Measurements from ENCODE around the gene CENPT. TPM values are rescaled to one million over a fixed set of nuclear protein-coding genes. Genes with fewer than 3 reads are reported as not detected.
"Not testable (repeated sequence)": the region's sequence is repeated elsewhere in the genome, so short reads cannot be mapped to it uniquely, and the experiment has no call there.

Gene CENPT
- polyA plus RNA-seq, 1 experiment, result 42.4 TPM

DNA sequence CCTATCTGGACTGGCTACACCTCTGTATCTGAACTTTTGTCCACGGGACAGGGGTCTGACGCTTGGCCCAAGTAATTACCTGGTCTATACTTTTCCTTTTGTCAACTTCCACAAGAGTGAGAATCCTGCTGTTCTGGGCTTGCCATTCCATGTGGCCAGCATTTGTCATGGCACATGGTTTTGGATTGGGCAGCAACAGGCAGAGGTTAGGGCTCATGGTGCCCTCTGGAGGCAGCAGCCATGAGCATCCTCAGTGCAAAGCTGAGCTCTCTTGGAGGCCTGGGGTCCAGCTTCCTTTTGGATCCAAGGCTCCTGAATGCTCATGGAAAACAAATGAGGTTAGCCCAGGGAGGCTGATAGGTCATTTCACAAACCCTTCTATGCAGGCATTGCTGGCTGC lies 17.8 kb upstream of the CENPT start:
- POLR2A ChIA-PET, result no interaction called here
- no peaks in the 10 kb centered on the region for H3K27me3 ChIP-seq (ENCODE audit: control insufficient read depth, insufficient read depth, low read length)
- peak; percentile 46 for TF ChIP-seq CTCF (IDR thresholded peaks at IDR 0.05; ENCODE audit: insufficient read depth, low read depth, low read length)
- no peak overlapping the region for H3K4me3 ChIP-seq (ENCODE audit: low read depth, low read length)
- peaks cover 16% of the 10 kb centered on the region for H3K36me3 ChIP-seq (ENCODE audit: control insufficient read depth, insufficient read depth, low read length)
- DNase-seq (ENCODE audit: low read depth), result no peak
- CTCF ChIA-PET, result interaction anchor here (0.6 to 2.1 kb wide), 3 partner anchors 19 to 49 kb away, joined by 3 to 17 read pairs (median 3); no protein-coding TSS in a partner anchor

DNA sequence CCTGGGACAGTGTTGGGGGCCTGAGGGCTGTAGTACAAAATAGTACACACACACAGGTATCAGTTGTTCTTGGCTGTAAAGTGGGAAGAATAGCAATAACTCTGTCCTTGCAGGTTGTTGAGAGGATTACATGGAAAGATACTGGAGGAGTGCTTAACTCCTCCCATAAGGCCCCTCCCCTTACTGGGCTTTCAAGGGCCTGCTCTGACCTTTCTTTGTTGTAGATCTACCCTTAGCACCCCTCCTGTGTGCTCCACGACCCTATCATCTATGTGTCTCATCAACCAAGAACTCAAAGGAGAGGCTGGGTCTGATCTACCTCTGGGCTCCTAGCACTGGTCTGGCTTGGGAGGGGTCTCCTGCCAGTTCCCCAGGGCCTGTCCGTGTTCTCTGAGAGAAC lies 17.1 kb upstream of the CENPT start:
- ChIA-PET CTCF (interaction anchor here (1.0 to 2.1 kb wide), 3 partner anchors 19 to 344 kb away, joined by 3 to 17 read pairs (median 5); no protein-coding TSS in a partner anchor), POLR2A (no interaction called here)
- Histone ChIP-seq H3K27me3 (ENCODE audit: control insufficient read depth, insufficient read depth, low read length) (no peaks in the 10 kb centered on the region), H3K36me3 (ENCODE audit: control insufficient read depth, insufficient read depth, low read length) (peaks cover 12% of the 10 kb centered on the region), H3K4me3 (ENCODE audit: low read depth, low read length) (no peak overlapping the region)
- no peak for TF ChIP-seq CTCF (IDR thresholded peaks at IDR 0.05; ENCODE audit: insufficient read depth, low read depth, low read length)
- no peak for DNase-seq (ENCODE audit: low read depth)

- H3K27me3 ChIP-seq (ENCODE audit: control insufficient read depth, insufficient read depth, low read length); POLR2A ChIA-PET; H3K4me3 ChIP-seq (ENCODE audit: low read depth, low read length); DNase-seq (ENCODE audit: low read depth): not testable (repeated sequence)
- CTCF ChIA-PET, result interaction anchor here (1.1 to 3.0 kb wide), 5 partner anchors 48 to 343 kb away, joined by 3 to 23 read pairs (median 5); no protein-coding TSS in a partner anchor
- peaks cover 12% of the 10 kb centered on the region for H3K36me3 ChIP-seq (ENCODE audit: control insufficient read depth, insufficient read depth, low read length)
Measured at GRCh38 chr16:67864044-67864443, 16.6 kb upstream of the CENPT start.

- H3K36me3 ChIP-seq (ENCODE audit: control insufficient read depth, insufficient read depth, low read length), result peaks cover 7% of the 10 kb centered on the region
- ChIA-PET CTCF (interaction anchor here (0.7 to 3.0 kb wide), 12 partner anchors 18 to 342 kb away, joined by 3 to 23 read pairs (median 4); partner anchors contain the start of gene NRN1L), POLR2A (no interaction called here)
- no peak for DNase-seq (ENCODE audit: low read depth)
- no peak for TF ChIP-seq CTCF (IDR thresholded peaks at IDR 0.05; ENCODE audit: insufficient read depth, low read depth, low read length)
- no peaks in the 10 kb centered on the region for H3K27me3 ChIP-seq (ENCODE audit: control insufficient read depth, insufficient read depth, low read length)
- no peak overlapping the region for H3K4me3 ChIP-seq (ENCODE audit: low read depth, low read length)
Measured at GRCh38 chr16:67862623-67863583, 15.4 kb upstream of the CENPT start.

- CTCF ChIA-PET, result interaction anchor here (1.1 to 3.0 kb wide), 5 partner anchors 8 to 189 kb away, joined by 3 to 23 read pairs (median 5); no protein-coding TSS in a partner anchor
- POLR2A ChIA-PET, result no interaction called here
- no peak for TF ChIP-seq CTCF (IDR thresholded peaks at IDR 0.05; ENCODE audit: insufficient read depth, low read depth, low read length)
Measured at GRCh38 chr16:67861877-67862276, 14.4 kb upstream of the CENPT start.

More at GRCh38 chr16:67861877-67862276, 14.4 kb upstream of the CENPT start:
- no peak overlapping the region for H3K4me3 ChIP-seq (ENCODE audit: low read depth, low read length)
- H3K27me3 ChIP-seq (ENCODE audit: control insufficient read depth, insufficient read depth, low read length), result no peaks in the 10 kb centered on the region
- DNase-seq (ENCODE audit: low read depth), result no peak
- H3K36me3 ChIP-seq (ENCODE audit: control insufficient read depth, insufficient read depth, low read length), result peaks cover 5% of the 10 kb centered on the region

Measured in BJ (cell line).